ENCODE data around the gene SPOCK2.

The SPOCK2 gene

DNA sequence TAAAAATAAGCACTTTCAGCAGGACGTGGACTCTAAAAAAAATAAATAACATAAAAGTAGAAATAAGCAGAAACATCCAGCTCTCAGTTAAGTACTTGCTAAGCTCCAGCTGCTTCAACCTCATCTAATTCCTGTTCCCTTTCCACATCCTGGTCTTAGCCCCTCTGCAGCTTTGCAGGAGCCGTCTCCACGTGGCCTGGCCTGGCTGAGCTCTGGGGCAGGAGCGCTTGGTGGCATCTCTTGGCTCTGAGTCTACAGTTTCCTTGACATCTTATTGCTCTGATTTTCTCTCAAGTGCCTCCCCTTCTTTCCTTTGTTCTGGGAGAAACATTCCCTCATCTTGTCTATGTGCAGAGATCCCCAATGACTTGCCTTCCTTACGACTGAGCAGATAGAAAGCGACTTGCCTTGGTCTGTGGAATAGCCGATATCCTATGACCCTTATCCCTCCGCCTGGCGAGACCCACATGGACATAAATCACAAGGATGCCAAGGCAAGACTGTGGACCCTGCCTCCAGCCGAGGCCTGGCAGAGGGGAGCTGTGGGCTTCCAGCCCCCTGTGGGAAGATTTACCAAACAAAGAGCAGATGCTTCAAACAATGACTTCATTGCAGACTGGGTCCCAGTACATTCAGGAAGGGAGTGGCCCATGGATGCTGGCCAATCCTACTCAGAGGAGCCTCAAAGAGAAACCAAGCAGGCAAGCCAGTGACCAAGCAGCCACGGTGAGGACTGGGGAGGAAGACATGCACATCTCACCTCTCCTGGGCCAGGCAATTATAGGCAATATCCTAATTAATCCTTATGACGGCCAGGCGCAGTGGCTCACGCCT, 61.9 kb downstream of the SPOCK2 start:
- DNase-seq, result no peak

DNA sequence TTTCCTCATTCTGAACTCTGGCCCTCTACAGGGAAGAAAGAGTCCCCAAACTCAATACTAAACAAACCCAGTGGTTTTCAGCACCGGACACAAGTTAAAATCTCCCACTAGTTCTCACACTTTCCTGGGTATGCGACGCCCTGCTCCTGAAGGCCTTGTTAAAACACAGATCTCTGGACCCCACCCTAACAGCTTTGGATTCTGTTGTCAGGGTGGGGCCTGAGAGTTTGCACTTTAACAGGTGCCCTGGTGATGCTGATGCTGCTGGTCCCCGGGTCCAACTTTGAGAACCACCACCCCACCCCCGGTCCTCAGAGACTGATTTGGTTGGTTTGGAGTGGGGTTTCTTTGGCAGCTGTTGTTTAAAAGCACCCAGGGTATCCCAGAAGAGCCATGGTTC, 62.5 kb downstream of the SPOCK2 start:
- no peak for DNase-seq

DNA sequence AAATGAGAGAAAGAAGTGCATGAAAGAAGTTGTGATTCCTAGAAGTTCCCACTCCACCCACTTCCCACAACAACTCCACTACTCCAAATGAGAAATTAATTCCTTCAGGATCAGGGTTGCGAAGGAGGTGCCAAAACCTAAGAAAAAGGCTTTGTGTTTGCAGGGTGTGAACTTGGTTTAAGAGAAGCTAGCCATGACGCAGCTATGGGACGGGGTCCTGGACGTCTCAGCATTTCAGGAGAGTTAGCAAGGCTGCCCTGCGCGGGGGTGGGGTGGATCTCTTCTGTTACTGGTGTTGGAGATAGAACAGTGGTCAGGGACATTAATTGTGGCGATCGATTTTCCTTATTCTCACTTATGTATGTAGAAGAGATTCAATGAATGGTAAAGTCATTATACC, 63.0 kb downstream of the SPOCK2 start:
- DNase-seq, result no peak

DNA sequence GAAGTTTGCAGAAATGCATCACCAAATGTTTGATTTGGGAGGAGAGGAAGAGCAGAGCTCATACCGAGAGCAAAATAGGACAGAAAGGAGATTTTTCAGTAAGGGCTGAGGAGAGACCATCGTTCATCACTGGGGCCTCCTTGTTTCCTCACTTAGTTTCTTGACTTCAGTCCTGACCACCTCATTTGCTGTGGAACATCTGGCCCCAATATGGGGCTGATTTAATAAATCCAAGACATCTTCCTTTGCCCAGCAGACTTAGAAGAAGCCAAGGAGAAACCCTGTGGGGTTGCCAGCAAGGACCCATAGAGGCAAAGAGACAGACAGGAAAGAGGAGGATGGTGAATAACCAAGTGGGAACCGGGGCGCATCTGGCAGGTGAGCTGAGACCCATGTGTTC, 63.8 kb downstream of the SPOCK2 start:
- DNase-seq, result no peak

DNA sequence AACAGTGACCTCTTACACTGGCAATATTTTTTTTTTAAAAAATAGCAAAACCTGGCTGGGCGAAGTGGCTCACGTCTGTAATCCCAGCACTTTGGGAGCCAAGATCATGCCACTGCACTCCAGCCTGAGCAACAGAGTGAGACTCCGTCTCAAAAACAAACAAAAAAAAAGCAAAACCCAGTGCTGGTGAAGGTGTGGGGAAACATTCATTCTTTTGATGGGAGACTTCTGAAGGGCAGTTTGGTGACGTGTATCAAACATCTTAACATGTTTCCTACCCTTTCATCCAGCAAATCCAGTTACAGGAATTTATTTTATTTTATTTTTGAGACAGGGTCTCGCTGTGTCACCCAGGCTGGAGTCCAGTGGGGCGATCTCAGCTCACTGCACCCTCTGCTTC, 66.1 kb downstream of the SPOCK2 start:
- DNase-seq, result no peak

DNA sequence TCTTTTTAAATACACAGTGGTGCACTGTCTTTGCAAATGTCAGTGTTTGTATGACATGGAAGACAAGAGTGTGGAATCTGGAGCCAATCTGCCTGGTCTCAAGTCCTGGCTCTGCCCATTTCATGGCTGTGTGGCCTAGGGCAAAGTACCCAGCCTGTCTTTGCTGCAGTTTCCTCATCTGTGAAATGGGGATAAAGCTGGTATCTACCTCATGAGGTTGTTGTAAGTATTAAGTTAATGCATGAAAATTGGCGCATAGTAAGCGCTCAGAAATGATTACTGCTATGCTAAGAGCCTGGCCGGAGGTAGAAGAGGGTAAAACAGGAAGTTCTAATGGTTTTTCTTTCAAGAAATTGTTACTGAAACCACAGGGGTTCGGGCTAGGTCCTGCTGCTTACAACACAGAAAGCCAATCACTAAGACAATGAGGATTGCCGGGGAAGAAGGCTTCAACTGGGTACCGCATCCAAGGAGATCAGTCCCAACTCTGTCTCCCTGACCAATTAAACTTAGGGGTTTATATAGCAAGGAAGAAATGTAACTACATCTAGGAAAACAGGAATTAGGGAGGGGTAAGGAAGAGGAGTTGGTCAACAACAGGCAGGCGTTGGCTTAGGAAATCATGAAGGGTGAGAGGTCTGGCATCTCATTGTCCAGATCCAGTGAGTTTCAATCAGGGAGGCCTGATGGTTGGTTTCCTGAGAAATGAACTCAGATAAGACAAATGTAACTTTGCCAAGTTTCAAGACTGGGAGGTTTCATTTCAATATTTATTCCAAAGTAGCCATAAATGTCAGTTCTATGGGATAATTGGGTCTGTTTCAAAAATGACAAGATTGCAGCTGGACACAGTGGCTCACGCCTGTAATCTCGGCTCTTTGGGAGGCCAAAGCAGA, 67.2 kb downstream of the SPOCK2 start:
- no peak for DNase-seq

DNA sequence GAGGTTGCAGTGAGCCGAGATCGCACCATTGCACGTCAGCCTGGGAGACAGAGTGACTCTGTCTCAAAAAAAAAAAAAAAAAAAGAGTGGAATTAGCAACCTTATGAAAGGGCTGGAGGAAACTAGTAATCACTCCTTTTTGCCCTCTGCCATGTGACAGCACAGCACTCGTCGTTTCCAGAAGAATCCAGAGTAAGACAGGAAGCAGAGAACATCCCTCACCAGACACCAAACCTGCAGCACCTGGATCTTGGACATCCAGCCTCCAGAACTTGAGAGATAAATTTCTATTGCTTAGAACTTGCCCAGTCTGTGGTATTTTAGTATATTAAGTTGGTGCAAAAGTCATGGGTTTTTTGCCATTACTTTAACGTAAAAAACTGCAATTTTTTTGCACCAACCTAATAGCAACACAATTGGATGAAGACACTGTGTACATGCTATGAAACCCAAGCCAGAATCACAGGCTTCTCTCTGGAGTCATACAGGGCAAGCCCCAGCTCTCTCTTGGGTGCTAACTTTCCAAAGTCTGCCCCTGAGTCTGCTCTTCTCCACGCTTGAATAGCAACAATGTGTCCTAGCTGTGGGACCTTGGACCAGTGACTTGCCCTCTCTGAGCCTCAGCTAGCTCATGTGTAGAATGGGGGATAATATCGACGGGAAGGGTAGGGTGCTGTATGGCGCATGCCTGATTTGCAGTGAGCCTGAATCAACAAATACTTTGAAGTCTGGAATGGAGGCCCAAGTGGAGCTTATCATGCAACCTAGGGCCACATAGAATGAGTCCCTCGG, 69.1 kb downstream of the SPOCK2 start:
- no peak for DNase-seq

DNA sequence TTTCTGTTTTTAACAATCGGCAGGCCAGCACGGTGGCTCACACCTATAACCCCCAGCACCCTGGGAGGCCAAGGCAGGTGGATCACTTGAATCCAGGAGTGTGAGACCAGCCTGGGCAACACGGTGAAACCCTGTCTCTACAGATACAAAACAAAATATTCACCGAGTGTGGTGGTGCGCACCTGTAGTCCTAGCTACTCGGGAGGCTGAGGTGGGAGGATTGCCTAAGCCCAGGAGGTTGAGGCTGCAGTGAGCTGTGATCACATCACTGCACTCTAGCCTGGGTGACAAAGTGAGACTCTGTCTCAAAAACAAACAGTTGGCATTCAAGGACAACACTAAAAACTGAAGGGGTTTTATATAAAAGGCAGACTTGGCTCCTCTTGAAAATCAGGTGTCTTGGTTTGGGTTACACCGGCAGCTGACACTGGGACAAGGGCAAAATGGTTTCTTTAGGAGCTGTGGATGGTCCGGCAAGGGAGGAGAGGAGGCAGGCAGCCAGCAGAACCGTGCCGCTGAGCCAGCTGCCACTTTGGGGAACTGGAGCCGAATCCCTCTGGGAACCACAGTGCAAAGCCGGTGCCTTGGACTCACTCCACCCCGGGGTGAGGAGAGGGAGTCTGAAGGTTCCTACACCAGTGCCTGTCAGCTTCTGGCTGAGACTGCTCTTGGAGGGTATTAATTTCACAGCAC, 71.6 kb downstream of the SPOCK2 start:
- DNase-seq, result no peak

DNA sequence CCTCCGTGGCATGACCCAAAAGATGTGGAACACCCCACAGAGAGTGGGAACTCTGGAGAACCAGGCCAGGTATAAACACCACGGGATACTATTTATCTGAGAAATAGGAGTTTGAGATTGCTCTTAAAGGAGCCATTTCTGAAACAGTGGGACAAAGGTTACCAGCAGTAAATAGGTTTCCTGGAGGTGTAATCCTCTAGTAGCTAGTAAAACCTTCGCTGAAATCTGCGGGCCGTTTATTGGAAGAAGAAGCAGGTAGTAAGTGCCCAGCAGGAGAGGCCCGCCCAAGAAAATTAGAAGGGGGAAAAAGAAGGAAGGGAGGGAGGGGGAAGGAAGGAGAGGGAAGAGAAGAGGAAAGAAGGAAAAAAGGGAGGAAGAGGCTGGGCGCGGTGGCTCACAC, 72.5 kb downstream of the SPOCK2 start:
- DNase-seq, result no peak

DNA sequence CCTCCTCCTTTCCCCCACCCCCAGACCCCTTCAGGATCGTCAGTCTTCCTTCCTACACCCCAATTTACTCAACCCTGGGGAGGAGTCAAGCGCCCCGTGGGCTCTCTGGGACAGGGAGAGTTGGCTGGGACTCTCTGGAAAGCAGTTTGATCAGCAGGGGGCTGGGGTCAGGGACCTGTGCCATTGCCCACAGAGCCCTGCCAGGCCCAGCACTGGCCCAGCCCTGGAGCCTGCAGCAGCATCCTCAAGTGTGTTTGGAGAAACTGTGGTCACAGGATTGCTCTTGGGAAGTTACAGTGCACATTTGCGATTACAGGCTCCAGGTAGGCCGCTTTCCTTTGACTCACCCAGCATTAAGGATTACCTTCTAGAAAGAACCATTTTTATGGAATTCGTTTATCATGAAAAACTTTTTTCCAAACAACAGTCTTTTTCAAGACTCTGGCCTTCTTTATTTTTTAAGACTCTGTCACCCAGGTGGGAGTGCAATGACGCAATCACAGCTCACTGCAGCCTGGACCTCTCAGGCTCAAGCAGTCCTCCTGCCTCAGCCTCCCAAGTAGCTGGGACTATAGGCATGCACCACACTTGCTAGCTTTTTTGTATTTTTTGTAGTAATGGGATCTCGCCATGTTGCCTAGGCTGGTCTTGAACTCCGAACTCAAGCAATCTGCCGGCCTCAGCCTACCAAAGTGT, 73.4 kb downstream of the SPOCK2 start:
- DNase-seq, result no peak

DNA sequence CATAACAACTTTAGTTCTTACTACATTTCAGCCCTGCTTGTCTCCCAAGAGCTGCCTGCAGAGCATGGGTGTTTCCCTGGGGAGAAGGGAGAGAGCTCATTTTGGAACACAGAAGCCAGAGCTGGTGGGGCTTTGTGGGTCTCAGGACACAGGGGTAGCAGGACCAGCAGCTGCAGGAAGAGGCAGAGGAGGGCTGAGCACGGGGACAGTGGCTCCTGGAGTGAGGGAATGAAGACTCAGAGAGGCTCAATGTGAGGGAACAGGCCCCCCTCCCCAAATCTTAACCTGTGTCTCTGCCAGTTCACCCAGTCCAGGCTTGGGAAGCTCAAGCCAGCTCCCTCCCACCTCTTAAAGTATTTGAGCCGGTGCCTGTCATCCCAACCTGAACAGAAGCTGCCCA, 74.2 kb downstream of the SPOCK2 start:
- DNase-seq, result no peak

DNA sequence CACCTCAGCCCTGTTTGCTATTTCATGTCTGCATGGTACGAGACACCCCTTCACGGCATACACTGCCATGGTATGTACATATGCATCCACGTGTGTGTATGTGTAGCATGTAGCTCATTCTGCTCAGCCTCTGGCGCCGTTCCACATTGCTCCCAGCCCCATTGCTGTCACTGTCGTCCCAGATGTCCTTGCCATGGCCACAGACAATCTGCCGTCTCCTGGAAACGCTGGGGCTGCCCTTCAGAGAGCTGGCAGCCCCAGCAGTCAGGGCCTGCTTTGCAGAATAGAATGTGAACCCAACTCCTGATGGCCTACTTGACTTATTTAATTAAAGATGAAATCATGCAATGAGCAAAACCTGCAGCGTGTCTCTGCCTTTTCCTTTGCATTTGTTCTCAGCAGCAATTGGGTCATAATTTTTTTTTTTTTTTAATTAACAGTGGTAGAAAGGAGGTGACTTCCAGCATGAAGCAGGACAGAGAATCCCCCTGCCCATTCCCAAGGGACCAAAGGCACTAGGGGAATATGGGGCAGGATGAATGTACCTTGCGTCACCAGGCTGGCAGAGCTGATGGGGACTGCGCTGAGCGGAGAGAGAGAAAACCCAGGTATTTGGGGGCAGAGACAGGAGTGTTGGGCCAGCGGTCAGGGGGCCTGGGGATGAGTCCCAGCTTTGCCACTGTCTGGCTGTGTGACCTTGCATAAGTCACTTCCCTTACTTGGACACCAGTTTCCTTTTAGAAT, 75.0 kb downstream of the SPOCK2 start:
- DNase-seq, result no peak

DNA sequence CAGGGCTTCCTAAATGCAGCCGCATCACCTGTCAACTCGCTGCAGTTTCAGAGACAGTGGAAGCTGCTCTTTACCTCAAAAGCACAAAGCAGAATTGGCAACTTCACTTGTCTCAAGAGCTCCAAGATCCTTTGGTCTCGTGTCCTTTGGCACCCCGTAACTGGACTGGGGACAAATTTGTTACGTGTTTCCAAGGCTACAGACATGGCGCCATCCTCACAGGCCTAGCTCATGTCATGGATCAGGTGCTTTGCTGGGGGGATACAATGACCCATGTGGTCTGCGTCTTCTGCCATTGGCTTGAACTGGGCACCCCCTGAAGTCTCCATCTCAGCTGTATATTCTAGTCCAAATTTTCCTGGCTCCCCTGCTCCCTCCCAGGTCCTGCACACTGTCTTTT, 75.6 kb downstream of the SPOCK2 start:
- no peak for DNase-seq

DNA sequence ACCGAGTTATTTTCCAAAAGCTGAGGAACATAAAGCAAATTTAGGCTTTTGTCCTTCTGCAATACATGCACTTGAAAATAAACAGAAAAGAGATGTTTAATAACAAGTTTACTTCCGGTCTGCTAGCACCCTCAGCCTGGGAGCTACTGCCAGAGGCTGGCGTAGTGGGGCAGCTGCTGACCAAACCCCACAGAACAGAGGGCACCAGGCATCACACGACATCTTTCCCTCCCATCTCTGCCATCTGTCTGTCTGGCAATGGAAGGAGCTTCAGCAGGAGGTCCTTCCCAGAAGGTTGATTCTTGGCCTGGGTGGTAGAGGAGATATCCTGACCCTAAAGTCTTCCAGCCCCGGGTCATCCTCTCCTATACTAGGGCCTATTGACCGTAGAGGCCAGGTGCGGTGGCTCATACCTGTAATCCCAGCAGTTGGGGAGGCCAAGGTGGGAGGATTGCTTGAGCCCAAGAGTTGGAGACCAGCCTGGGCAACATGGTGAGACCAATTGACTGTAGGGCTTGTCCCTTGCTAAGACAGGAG, 76.3 kb downstream of the SPOCK2 start:
- no peak for DNase-seq

DNA sequence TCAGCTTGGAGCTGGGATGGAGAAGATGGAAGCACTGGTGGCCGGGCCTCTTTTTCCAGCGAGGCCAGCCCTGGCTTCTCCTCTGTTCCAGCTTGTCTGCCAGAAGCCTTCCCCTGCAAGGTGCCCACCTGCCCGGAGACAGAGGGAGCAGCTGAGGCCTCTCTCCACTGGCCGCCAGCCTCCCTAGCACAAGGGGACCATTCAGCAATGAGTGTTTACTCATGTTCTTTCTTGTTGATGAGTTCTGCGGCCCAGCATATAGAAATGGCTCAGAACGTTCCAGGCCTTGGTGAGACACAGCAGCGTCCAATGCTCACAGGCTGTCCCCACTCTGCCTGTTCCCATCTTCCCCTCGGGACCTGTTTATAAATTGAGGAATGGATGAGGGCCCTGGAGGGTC, 76.9 kb downstream of the SPOCK2 start:
- DNase-seq, result no peak

DNA sequence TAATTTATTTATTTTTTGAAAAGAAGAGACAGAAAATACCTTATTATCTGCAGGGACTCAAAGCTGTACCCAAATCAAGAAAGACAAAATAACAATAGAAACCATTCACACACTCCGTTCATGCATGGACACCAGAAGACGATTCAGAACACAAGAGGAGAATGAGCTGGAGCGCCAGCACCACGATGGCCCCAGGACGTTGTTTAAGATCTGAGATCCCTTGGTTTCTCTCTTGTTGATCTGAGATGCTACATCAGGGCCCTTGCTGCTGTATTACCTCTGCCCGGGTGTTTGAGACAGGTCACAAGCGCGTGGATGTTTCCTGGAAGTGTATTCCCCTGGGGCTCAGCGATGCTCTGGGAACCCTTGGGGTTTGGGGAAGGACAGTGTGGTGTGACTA, 77.3 kb downstream of the SPOCK2 start:
- no peak for DNase-seq

DNA sequence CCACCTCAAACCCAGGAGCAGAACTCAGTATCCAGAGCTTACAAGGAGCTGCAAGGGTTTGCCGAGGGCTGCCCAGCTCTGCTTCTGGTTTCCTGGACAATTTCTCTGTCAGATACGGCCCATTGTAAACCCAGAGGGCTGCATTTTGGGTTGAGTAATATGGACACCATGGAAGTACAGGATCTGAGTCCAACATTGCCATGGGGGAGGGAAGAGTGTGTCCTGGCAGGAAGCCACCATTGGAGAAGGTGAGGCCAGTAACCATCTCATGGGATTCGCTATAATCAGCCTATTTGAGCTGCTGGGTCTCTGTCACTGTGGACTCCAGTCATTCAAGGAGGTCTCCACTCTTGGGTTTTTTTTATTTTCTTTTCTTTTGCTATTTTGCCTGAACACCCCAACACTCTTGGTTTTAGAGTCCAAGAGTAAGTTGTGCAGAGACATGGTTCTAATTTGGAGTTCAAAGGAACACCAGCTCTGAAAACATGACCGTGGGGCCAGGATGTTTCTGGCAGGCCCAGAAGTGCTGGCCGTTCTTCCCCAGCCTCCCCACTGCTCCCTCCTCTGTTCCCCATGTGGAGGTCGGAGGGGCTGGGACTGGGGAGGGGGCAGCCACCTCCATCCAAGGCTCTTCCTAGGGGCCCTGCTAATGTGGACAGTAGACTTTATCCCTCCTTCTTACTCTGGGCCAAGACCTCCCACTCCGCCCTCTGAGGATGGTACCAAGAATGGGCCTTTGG, 77.9 kb downstream of the SPOCK2 start:
- no peak for DNase-seq

DNA sequence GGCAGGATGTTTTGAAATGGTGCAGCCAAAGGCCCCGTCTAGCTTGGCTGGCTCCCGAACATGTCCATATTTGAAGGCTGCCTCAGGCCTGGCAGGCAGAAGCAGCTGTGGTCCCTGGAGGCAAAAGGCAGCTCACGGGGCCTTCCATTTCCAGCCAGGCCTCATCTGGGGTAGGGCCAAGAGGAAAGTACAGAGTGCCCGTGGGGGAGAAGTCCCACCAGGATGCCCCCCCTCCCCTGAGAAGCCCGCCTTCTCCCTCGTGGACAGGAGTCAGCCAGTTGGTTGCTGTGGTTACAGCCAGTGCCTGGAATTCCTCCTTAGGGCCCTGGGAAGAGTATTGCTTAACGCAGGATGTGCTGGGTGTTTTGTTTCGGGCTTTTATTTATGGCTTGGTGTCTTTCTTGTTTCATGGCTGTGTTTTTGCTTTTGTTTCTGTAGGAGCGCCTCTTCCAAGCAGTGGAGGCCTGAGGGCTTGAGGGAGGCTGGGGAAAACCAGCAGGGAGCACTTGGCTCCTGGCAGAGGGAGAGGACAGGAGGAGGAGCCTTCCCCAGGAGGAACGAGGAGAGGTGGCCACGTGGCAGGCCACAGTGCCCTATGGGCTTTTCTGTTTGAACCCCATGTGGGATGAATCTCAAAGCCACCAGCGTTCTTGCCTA, 78.8 kb downstream of the SPOCK2 start:
- DNase-seq, result no peak

DNA sequence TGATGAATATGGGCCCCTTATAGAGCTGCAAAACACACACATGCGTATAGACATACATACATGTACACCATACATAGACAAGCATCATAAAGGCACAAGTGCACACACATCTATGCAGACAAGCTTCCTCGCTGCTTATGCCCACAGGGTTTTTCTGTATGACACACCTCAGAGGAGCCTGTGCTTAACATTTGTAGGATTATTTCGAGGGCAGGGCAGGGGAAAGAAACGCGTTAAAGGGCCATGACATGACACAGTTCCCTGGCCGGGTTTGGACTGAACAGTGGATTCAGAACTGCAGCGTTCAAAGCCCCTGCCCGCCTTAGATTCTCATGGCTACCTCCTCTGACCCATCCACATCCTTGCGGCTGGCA, 79.3 kb downstream of the SPOCK2 start:
- no peak for DNase-seq

Measured in activated CD4-positive, alpha-beta T cell treated with anti-CD3 and anti-CD28 coated beads, Interleukin-2, amount 50 U/mL, for 16 hours (primary cell).